WTC11 (cell line): ENCODE measurements around the gene PRR33. TPM values are rescaled to one million over a fixed set of nuclear protein-coding genes. Genes with fewer than 3 reads are reported as not detected.

Experiments used
- ATAC-seq: fragments of 200-7000 bp; cut with Tn5 transposase; 2 replicates; pipeline ENCODE4 v1.10.0; 2021; ENCODE audit warnings: mild to moderate bottlenecking, moderate library complexity
- CTCF ChIA-PET: fragments of 300-600 bp; sonication (Branson Sonifier 250); formaldehyde crosslinking; loops from one replicate; lab custom pipeline; 2021; ENCODE audit warnings: antibody characterized with exemption; lab: Charles Lee
- POLR2A ChIA-PET: fragments of 350-600 bp; sonication (Branson Sonifier 250); formaldehyde crosslinking; loops from one replicate; lab custom pipeline; 2021; ENCODE audit warnings: antibody characterized with exemption; lab: Charles Lee
- DNase-seq: peaks from one replicate; pipeline ENCODE4 v3.0.0; 2021; ENCODE audit warnings: low spot score
- H3K27ac Mint-ChIP-seq: 2 replicates; pipeline ENCODE4 v1.8.0; 2021; ENCODE audit warnings: mixed read lengths
- H3K27me3 Mint-ChIP-seq: 2 replicates; pipeline ENCODE4 v1.8.0; 2021; ENCODE audit warnings: low read depth, mild to moderate bottlenecking, moderate library complexity, mixed read lengths
- H3K36me3 Mint-ChIP-seq: 2 replicates; pipeline ENCODE4 v1.8.0; 2021; ENCODE audit warnings: mixed read lengths
- H3K4me1 Mint-ChIP-seq: 2 replicates; pipeline ENCODE4 v1.8.0; 2022; ENCODE audit warnings: mixed read lengths
- H3K4me3 Mint-ChIP-seq: 2 replicates; pipeline ENCODE4 v1.8.0; 2021; ENCODE audit warnings: mild to moderate bottlenecking, moderate library complexity, mixed read lengths
- H3K9me3 Mint-ChIP-seq: 2 replicates; pipeline ENCODE4 v1.8.0; 2021; ENCODE audit warnings: mixed read lengths
- ATF2 ChIP-seq: sonication (generic); formaldehyde crosslinking; IDR thresholded peaks from 2 replicates; pipeline ENCODE4 v1.8.1; 2022; ENCODE audit warnings: low read depth, missing genetic modification reagents, borderline replicate concordance
- ATF6 ChIP-seq: sonication (generic); formaldehyde crosslinking; IDR thresholded peaks from 2 replicates; pipeline ENCODE4 v1.8.1; 2023; ENCODE audit warnings: mild to moderate bottlenecking, missing genetic modification reagents
- CBFB ChIP-seq: sonication (generic); formaldehyde crosslinking; IDR thresholded peaks from 2 replicates; pipeline ENCODE4 v1.8.1; 2022; ENCODE audit warnings: mild to moderate bottlenecking, low read depth, missing genetic modification reagents
- CDX4 ChIP-seq: fragments of 250-450 bp; sonication (Bioruptor Pico); IDR thresholded peaks from 2 replicates; pipeline ENCODE4 v1.9.0; 2021; ENCODE audit warnings: moderate library complexity, mild to moderate bottlenecking, inconsistent platforms, borderline replicate concordance
- CREB1 ChIP-seq: sonication (generic); formaldehyde crosslinking; IDR thresholded peaks from 2 replicates; pipeline ENCODE4 v1.8.0; 2023; ENCODE audit warnings: mild to moderate bottlenecking, missing genetic modification reagents
- CTCF ChIP-seq: fragments of 200-600 bp; IDR thresholded peaks from 2 replicates; pipeline ENCODE4 v1.8.0; 2022; ENCODE audit warnings: antibody characterized with exemption
- ELF4 ChIP-seq: sonication (generic); formaldehyde crosslinking; IDR thresholded peaks from 2 replicates; pipeline ENCODE4 v1.8.1; 2022; ENCODE audit warnings: low read depth, mild to moderate bottlenecking, moderate library complexity, missing genetic modification reagents
- FOXK1 ChIP-seq: sonication (generic); formaldehyde crosslinking; IDR thresholded peaks from 2 replicates; pipeline ENCODE4 v1.8.0; 2022; ENCODE audit warnings: mild to moderate bottlenecking, moderate library complexity, missing genetic modification reagents
- GABPB1 ChIP-seq: sonication (generic); formaldehyde crosslinking; IDR thresholded peaks from 2 replicates; pipeline ENCODE4 v1.8.1; 2023; ENCODE audit warnings: mild to moderate bottlenecking, missing genetic modification reagents
- GRHL2 ChIP-seq: fragments of 250-450 bp; sonication (Bioruptor Pico); IDR thresholded peaks from 2 replicates; pipeline ENCODE4 v1.8.0; 2022; ENCODE audit warnings: mild to moderate bottlenecking, moderate library complexity; ENCODE audit not compliant: insufficient replicate concordance, severe bottlenecking
- JUN ChIP-seq: sonication (generic); formaldehyde crosslinking; IDR thresholded peaks from 2 replicates; pipeline ENCODE4 v1.8.0; 2023; ENCODE audit warnings: mild to moderate bottlenecking, missing genetic modification reagents
- MXD4 ChIP-seq: fragments of 250-450 bp; sonication (Bioruptor Pico); IDR thresholded peaks from 2 replicates; pipeline ENCODE4 v1.8.0; 2021; ENCODE audit warnings: mild to moderate bottlenecking, moderate library complexity, borderline replicate concordance
- NFATC4 ChIP-seq: fragments of 250-450 bp; sonication (Bioruptor Pico); IDR thresholded peaks from 2 replicates; pipeline ENCODE4 v1.9.0; 2021; ENCODE audit warnings: mild to moderate bottlenecking
- NFYB ChIP-seq: sonication (generic); formaldehyde crosslinking; conservative IDR thresholded peaks from 2 replicates; pipeline ENCODE4 v1.8.0; 2022; ENCODE audit warnings: low read depth, missing genetic modification reagents
- PRDM15 ChIP-seq: sonication (generic); formaldehyde crosslinking; IDR thresholded peaks from 2 replicates; pipeline ENCODE4 v1.8.0; 2022; ENCODE audit warnings: missing genetic modification reagents
- SMAD4 ChIP-seq: sonication (generic); formaldehyde crosslinking; IDR thresholded peaks from 2 replicates; pipeline ENCODE4 v1.8.0; 2022; ENCODE audit warnings: mild to moderate bottlenecking, missing genetic modification reagents
- SOX15 ChIP-seq: fragments of 250-450 bp; sonication (Bioruptor Pico); IDR thresholded peaks from 2 replicates; pipeline ENCODE4 v1.9.0; 2021; ENCODE audit warnings: mild to moderate bottlenecking
- SP1 ChIP-seq: sonication (generic); formaldehyde crosslinking; conservative IDR thresholded peaks from 2 replicates; pipeline ENCODE4 v1.8.1; 2022; ENCODE audit warnings: missing genetic modification reagents
- TCF7 ChIP-seq: sonication (generic); formaldehyde crosslinking; IDR thresholded peaks from 2 replicates; pipeline ENCODE4 v1.8.0; 2022; ENCODE audit warnings: mild to moderate bottlenecking, low read depth, missing genetic modification reagents, moderate library complexity
- ZNF138 ChIP-seq: sonication (generic); formaldehyde crosslinking; conservative IDR thresholded peaks from 2 replicates; pipeline ENCODE4 v1.8.1; 2022; ENCODE audit warnings: mild to moderate bottlenecking, moderate library complexity, missing genetic modification reagents
- ZNF232 ChIP-seq: sonication (generic); formaldehyde crosslinking; IDR thresholded peaks from 2 replicates; pipeline ENCODE4 v1.8.0; 2022; ENCODE audit warnings: mild to moderate bottlenecking, missing genetic modification reagents
- ZNF263 ChIP-seq: sonication (generic); formaldehyde crosslinking; IDR thresholded peaks from 2 replicates; pipeline ENCODE4 v1.8.1; 2022; ENCODE audit warnings: low read depth, mild to moderate bottlenecking, moderate library complexity, missing genetic modification reagents
- ZNF317 ChIP-seq: sonication (generic); formaldehyde crosslinking; IDR thresholded peaks from 2 replicates; pipeline ENCODE4 v1.8.1; 2023; ENCODE audit warnings: low read depth, mild to moderate bottlenecking, moderate library complexity, missing genetic modification reagents, borderline replicate concordance
- ZNF512 ChIP-seq: sonication (generic); formaldehyde crosslinking; IDR thresholded peaks from 2 replicates; pipeline ENCODE4 v1.8.1; 2022; ENCODE audit warnings: missing genetic modification reagents, borderline replicate concordance
- total RNA-seq: library from RNA; stranded (reverse); gene quantifications from 3 replicates; pipeline ENCODE4 v1.2.3, GENCODE V29; 2021

PRR33 gene
- total RNA-seq, 1 experiment from 2014 or later, result not detected

- TF ChIP-seq FOXK1 (CRISPR knock-in tag) (no peak), CBFB (CRISPR knock-in tag) (no peak), ZNF138 (CRISPR knock-in tag) (no peak), TCF7 (CRISPR knock-in tag) (no peak), MXD4 (CRISPR knock-in tag) (no peak), GABPB1 (CRISPR knock-in tag) (no peak), JUN (no peak), CDX4 (CRISPR knock-in tag) (no peak), CREB1 (CRISPR knock-in tag) (no peak), ZNF232 (CRISPR knock-in tag) (no peak), SOX15 (CRISPR knock-in tag) (no peak), ZNF263 (CRISPR knock-in tag) (no peak), ATF6 (CRISPR knock-in tag) (no peak)
- Mint-ChIP-seq H3K9me3 (no peaks in the 10 kb centered on the region), H3K27ac (no peak overlapping the region), H3K4me1 (no peaks in the 10 kb centered on the region; the same call in 1 of the 2 replicates), H3K4me3 (no peak overlapping the region), H3K27me3 (no peaks in the 10 kb centered on the region), H3K36me3 (no peaks in the 10 kb centered on the region)
- ChIA-PET CTCF (no interaction called here), POLR2A (no interaction called here)
- DNase-seq, result no peak
- ATAC-seq, result no peak
These were observed 31.6 kb downstream of the PRR33 start for GRCh38 chr11:1860108-1860507.

GRCh38 chr11:1859004-1859403 is 32.7 kb downstream of the PRR33 start:
- H3K27me3 Mint-ChIP-seq, result no peaks in the 10 kb centered on the region
- H3K9me3 Mint-ChIP-seq, result no peaks in the 10 kb centered on the region
- POLR2A ChIA-PET, result no interaction called here
- ATAC-seq (no peak), DNase-seq (no peak)
- H3K4me3 Mint-ChIP-seq, result no peak overlapping the region
- CTCF ChIA-PET, result interaction anchor here (1.6 to 2.4 kb wide), 2 partner anchors 17 to 23 kb away, joined by 3 to 6 read pairs; no protein-coding TSS in a partner anchor
- no peaks in the 10 kb centered on the region for H3K36me3 Mint-ChIP-seq
- H3K4me1 Mint-ChIP-seq, result no peaks in the 10 kb centered on the region; the same call in 1 of the 2 replicates
- no peak overlapping the region for H3K27ac Mint-ChIP-seq
- TF ChIP-seq ZNF512 (CRISPR knock-in tag) (no peak), GABPB1 (CRISPR knock-in tag) (no peak), PRDM15 (no peak), NFYB (no peak), JUN (no peak), CTCF (no peak), ZNF317 (CRISPR knock-in tag) (no peak), ZNF138 (CRISPR knock-in tag) (no peak), ELF4 (CRISPR knock-in tag) (no peak), GRHL2 (CRISPR knock-in tag) (no peak), NFATC4 (CRISPR knock-in tag) (no peak), SMAD4 (no peak), MXD4 (CRISPR knock-in tag) (no peak), ATF2 (CRISPR knock-in tag) (no peak), SP1 (CRISPR knock-in tag) (no peak)
